Measurements from ENCODE around the gene PDE8B. TPM values are rescaled to one million over a fixed set of nuclear protein-coding genes. Genes with fewer than 3 reads are reported as not detected.

The PDE8B gene
- total RNA-seq, 1 donor from 2014 or later, result 2.9 TPM

- no peak for DNase-seq (ENCODE audit: low spot score in 2 of 2, unreplicated experiment in 2 of 2)
- Mint-ChIP-seq H3K27ac (no peak overlapping the region), H3K27me3 (ENCODE audit: low read depth) (peaks cover 57% of the 10 kb centered on the region), H3K36me3 (no peaks in the 10 kb centered on the region), H3K4me3 (peak overlapping the region; percentile 53), H3K4me1 (peaks cover 6% of the 10 kb centered on the region), H3K9me3 (no peaks in the 10 kb centered on the region)
- TF ChIP-seq CTCF (IDR thresholded peaks at IDR 0.05; ENCODE audit: unreplicated experiment), result no peak
Observed at GRCh38 chr5:77181173-77181572, 29.3 kb upstream of the PDE8B start.

- peak overlapping the region; percentile 53 for H3K4me3 Mint-ChIP-seq
- DNase-seq (ENCODE audit: low spot score in 2 of 2, unreplicated experiment in 2 of 2), result no peak
- peaks cover 57% of the 10 kb centered on the region for H3K27me3 Mint-ChIP-seq (ENCODE audit: low read depth)
- H3K27ac Mint-ChIP-seq, result no peak overlapping the region
- no peaks in the 10 kb centered on the region for H3K9me3 Mint-ChIP-seq
- TF ChIP-seq CTCF (IDR thresholded peaks at IDR 0.05; ENCODE audit: unreplicated experiment), result no peak
- no peaks in the 10 kb centered on the region for H3K36me3 Mint-ChIP-seq
- peaks cover 6% of the 10 kb centered on the region for H3K4me1 Mint-ChIP-seq
Observed at GRCh38 chr5:77181596-77182304, 28.7 kb upstream of the PDE8B start.

GRCh38 chr5:77182367-77182766, 28.1 kb upstream of the PDE8B start:
- H3K9me3 Mint-ChIP-seq, result no peaks in the 10 kb centered on the region
- no peak overlapping the region for H3K27ac Mint-ChIP-seq
- no peaks in the 10 kb centered on the region for H3K36me3 Mint-ChIP-seq
- DNase-seq (ENCODE audit: low spot score in 2 of 2, unreplicated experiment in 2 of 2), result no peak
- H3K27me3 Mint-ChIP-seq (ENCODE audit: low read depth), result peaks cover 58% of the 10 kb centered on the region
- peaks cover 6% of the 10 kb centered on the region for H3K4me1 Mint-ChIP-seq
- no peak for TF ChIP-seq CTCF (IDR thresholded peaks at IDR 0.05; ENCODE audit: unreplicated experiment)
- H3K4me3 Mint-ChIP-seq, result no peak overlapping the region

- DNase-seq (ENCODE audit: low spot score in 2 of 2, unreplicated experiment in 2 of 2), result no peak
- no peaks in the 10 kb centered on the region for H3K9me3 Mint-ChIP-seq
- no peak for TF ChIP-seq CTCF (IDR thresholded peaks at IDR 0.05; ENCODE audit: unreplicated experiment)
- peaks cover 26% of the 10 kb centered on the region for H3K27me3 Mint-ChIP-seq (ENCODE audit: low read depth)
- no peak overlapping the region for H3K4me3 Mint-ChIP-seq
- H3K27ac Mint-ChIP-seq, result no peak overlapping the region
- H3K36me3 Mint-ChIP-seq, result no peaks in the 10 kb centered on the region
- H3K4me1 Mint-ChIP-seq, result no peaks in the 10 kb centered on the region
Observed at GRCh38 chr5:77186652-77187370, 23.7 kb upstream of the PDE8B start.

- Mint-ChIP-seq H3K4me1 (no peaks in the 10 kb centered on the region), H3K36me3 (no peaks in the 10 kb centered on the region), H3K27me3 (ENCODE audit: low read depth) (peaks cover 7% of the 10 kb centered on the region), H3K9me3 (peaks cover 22% of the 10 kb centered on the region), H3K4me3 (no peak overlapping the region), H3K27ac (no peak overlapping the region)
- no peak for DNase-seq (ENCODE audit: low spot score in 2 of 2, unreplicated experiment in 2 of 2)
- TF ChIP-seq CTCF (IDR thresholded peaks at IDR 0.05; ENCODE audit: unreplicated experiment), result no peak
Observed at GRCh38 chr5:77189421-77189820, 21.1 kb upstream of the PDE8B start.

Data from mesothelial cell of epicardium (in vitro differentiated cells).